Colonic mucosa (tissue), 4 donors: ENCODE measurements around the gene CCSER1. TPM values are rescaled to one million over a fixed set of nuclear protein-coding genes. Genes with fewer than 3 reads are reported as not detected.
"Not testable (repeated sequence)": the region's sequence is repeated elsewhere in the genome, so short reads cannot be mapped to it uniquely, and the experiment has no call there.

ENCODE experiments used
- DNase-seq: peaks from one replicate; pipeline ENCODE4 v3.0.0-alpha.2; 2020
- H3K27ac ChIP-seq: fragments of 200-600 bp; one replicate; pipeline ENCODE4 v1.8.0; 2021
- H3K27me3 ChIP-seq: fragments of 200-600 bp; one replicate; pipeline ENCODE4 v1.8.0; 2021
- H3K36me3 ChIP-seq: fragments of 200-600 bp; one replicate; pipeline ENCODE4 v1.8.0; 2021
- H3K4me1 ChIP-seq: fragments of 200-600 bp; one replicate; pipeline ENCODE4 v1.8.0; 2021; ENCODE audit warnings: mild to moderate bottlenecking
- H3K4me3 ChIP-seq: fragments of 200-600 bp; one replicate; pipeline ENCODE4 v1.8.0; 2021
- H3K9ac ChIP-seq, 2 donors: one replicate each; pipeline ENCODE4 v1.7.0; 2013; ENCODE audit warnings: control low read depth in 2 of 2, low read depth in 2 of 2, low read length in 2 of 2
- H3K9me3 ChIP-seq: fragments of 200-600 bp; one replicate; pipeline ENCODE4 v1.8.0; 2021
- intact Hi-C: fragments of 100-400 bp; cut with DNase I; formaldehyde crosslinking; loops from one replicate; pipeline ENCODE4 v1.14.1; 2022
- total RNA-seq, 2 donors: library from RNA; stranded (reverse); fragmentation: NEBNext Ultra II Directional in 1 of 2; extraction: Animal tissue kit (Norgen Biotek cat#: 25700) in 1 of 2; gene quantifications; one replicate each; pipeline ENCODE4 v1.2.1, GENCODE V29; 2021
- TF ChIP-seq, protein P1 (sequence below): fragments of 200-600 bp; IDR thresholded peaks from one replicate; pipeline ENCODE4 v1.8.0; 2022; ENCODE audit warnings: antibody characterized with exemption, mild to moderate bottlenecking
- donor health status: healthy.
- donor health status: DM: no; HTN: no; CAD: no.
- donor health status: DM: no; HTN: no; CAD: no.

CCSER1 gene
- total RNA-seq, 2 donors from 2014 or later, result 11.2 to 13.4 TPM

DNA sequence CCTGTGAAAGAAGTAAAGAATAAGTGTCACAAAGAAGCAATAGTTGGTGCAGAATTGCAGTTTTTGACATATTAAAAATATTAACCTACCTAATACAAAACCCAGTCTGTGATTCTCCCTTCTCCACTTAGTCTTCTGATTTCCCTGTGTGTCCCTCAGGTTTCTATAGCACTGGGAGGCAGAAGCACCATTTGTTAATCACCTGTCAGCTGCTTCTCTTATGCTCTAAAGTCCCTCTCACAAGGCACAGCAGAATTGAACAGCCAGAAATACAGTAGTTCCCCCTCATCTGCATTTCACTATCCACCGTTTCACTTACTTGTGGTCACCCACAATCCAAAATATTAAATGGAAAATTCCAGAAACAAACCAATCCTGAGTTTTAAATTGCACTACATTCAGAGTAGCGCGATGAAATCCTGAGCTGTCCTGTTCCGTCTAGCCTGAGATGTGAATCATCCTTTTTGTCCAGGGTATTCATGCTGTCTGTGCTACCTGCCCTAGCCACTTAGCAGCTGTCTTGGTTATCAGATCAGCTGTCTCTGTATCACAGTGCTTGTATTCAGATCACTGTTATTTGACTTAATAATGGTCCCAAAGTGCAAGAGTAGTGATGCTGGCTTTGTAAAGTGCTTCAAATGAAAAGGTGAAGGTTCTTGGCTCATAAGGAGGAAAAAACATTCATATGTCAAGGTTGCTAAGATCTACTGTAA, 1192.5 kb downstream of the CCSER1 start:
- Histone ChIP-seq H3K27me3 (no peaks in the 10 kb centered on the region), H3K27ac (no peak overlapping the region), H3K36me3 (no peaks in the 10 kb centered on the region), H3K9me3 (no peaks in the 10 kb centered on the region), H3K9ac (no peak overlapping the region), H3K4me3 (no peak overlapping the region), H3K4me1 (no peaks in the 10 kb centered on the region)
- no peak for DNase-seq
- intact Hi-C loops, result no loop called here
- TF ChIP-seq, protein P1, sequence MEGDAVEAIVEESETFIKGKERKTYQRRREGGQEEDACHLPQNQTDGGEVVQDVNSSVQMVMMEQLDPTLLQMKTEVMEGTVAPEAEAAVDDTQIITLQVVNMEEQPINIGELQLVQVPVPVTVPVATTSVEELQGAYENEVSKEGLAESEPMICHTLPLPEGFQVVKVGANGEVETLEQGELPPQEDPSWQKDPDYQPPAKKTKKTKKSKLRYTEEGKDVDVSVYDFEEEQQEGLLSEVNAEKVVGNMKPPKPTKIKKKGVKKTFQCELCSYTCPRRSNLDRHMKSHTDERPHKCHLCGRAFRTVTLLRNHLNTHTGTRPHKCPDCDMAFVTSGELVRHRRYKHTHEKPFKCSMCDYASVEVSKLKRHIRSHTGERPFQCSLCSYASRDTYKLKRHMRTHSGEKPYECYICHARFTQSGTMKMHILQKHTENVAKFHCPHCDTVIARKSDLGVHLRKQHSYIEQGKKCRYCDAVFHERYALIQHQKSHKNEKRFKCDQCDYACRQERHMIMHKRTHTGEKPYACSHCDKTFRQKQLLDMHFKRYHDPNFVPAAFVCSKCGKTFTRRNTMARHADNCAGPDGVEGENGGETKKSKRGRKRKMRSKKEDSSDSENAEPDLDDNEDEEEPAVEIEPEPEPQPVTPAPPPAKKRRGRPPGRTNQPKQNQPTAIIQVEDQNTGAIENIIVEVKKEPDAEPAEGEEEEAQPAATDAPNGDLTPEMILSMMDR, result no peak

DNA sequence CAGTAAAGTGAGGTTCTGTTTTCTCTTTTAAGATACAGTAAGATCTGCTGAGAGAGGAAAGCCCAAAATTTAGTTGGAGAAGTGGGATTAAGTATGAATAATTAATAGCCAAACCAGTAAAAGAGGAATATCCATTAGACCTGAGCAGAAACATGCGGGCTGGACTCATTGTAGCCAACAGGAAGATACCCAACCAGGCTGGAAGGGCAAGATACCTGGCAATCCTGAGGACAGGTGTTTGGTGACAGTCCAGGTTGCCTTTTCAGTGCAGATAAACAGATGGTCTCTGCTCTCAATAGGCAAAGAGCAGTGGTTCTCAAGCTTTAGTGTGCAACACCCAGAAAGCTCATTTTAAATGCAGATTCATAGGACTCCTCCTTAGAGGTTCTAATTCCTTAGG, 1195.8 kb downstream of the CCSER1 start:
- DNase-seq, result no peak
- Histone ChIP-seq H3K9me3 (no peaks in the 10 kb centered on the region), H3K4me1 (no peaks in the 10 kb centered on the region), H3K4me3 (no peak overlapping the region), H3K9ac (no peak overlapping the region), H3K27ac (no peak overlapping the region), H3K27me3 (no peaks in the 10 kb centered on the region), H3K36me3 (no peaks in the 10 kb centered on the region)
- TF ChIP-seq, protein P1, result no peak
- intact Hi-C loops, result no loop called here

DNA sequence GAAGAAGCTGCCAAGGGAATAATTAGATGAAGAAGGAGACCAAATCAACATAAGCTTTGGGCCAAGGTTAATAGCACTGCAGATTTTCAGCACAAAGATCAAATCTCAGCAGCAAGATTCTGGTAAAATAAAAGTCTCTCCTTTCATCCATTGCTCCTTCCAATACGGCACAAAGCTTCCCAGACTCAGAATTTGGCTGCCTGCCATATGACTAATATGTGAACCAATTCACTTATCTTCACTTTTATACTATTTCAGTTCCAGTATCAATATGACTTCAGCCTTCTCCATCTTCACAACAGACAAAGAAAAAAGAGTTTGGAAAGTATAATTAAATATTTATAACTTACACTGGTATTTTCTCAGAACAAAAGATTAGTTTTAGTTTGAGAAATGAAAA, 1198.3 kb downstream of the CCSER1 start:
- Histone ChIP-seq H3K4me1 (no peaks in the 10 kb centered on the region), H3K36me3 (no peaks in the 10 kb centered on the region), H3K9me3 (no peaks in the 10 kb centered on the region), H3K27me3 (no peaks in the 10 kb centered on the region), H3K4me3 (no peak overlapping the region), H3K9ac (no peak overlapping the region), H3K27ac (no peak overlapping the region)
- TF ChIP-seq, protein P1, result no peak
- intact Hi-C loops, result no loop called here
- DNase-seq, result no peak

DNA sequence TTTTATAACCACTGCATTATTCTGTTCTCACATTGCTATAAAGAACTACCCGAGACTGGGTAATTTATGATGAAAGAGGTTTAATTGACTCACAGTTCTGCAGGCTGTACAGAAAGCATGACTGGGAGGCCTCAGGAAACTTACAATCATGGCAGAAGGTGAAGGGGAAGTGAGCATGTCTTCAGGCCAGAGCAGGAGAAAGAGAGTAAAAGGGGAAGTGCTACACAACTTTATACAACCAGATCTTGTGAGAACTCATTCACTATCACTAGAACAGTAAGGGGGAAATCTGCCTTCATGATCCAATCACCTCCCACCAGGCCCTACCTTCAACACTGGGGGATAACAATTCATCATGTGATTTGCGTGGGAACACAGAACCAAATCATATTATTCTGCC, 1199.0 kb downstream of the CCSER1 start:
- H3K9me3 ChIP-seq, H3K4me3 ChIP-seq, H3K36me3 ChIP-seq, DNase-seq, H3K27ac ChIP-seq, intact Hi-C loops, H3K27me3 ChIP-seq, H3K9ac ChIP-seq, H3K4me1 ChIP-seq: not testable (repeated sequence)

DNA sequence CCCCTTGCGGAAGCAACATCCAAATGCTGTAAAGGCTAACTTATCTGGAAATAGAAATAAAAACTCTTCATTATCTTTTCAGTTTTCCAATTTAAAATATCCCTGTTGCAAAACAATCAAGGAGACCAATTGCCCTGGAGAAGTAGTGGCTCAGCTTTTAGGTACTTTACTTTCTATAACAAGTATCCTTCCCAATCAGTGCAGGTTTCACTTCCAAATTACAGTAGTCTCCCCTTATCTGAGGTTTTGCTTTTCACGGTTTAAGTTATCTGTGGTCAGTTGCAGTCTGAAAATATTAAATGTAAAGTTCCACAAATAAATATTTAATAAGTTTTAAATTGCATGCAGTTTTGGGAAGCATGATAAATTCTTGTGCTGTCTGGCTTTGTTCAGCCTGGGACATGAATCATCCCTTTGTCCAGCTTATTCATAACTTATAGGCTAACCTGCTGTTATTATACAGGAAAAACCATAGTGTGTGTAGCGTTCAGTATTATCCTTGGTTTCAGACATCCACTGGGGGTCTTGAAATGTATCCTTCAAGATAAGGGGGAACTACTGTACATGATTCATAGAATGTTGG, 1203.5 kb downstream of the CCSER1 start:
- H3K9me3 ChIP-seq, result no peaks in the 10 kb centered on the region
- H3K4me1 ChIP-seq, result no peaks in the 10 kb centered on the region
- no peak overlapping the region for H3K9ac ChIP-seq
- no peaks in the 10 kb centered on the region for H3K27me3 ChIP-seq
- intact Hi-C loops, result no loop called here
- DNase-seq, result no peak
- no peaks in the 10 kb centered on the region for H3K36me3 ChIP-seq
- TF ChIP-seq, protein P1, result no peak
- H3K4me3 ChIP-seq, result no peak overlapping the region
- no peak overlapping the region for H3K27ac ChIP-seq

DNA sequence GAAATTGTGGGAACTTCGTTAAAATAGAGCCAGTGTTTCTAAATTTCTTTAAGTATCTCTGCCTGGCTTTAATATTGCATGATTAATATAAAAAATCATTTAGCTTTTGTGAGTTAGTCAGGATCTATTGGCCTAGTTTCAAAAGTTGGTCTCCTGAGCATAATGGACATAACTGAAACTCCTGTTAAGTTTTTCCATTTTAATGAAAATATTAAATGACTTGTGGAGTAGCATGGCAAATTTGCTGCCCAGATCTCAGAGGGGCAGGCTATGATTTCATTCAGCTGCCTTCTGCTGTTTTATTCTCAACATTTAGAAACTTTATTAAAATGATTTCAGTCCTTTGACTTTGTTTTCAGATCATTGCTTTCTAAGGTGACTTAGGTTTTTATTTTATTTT, 1213.6 kb downstream of the CCSER1 start:
- Histone ChIP-seq H3K36me3 (no peaks in the 10 kb centered on the region), H3K9me3 (no peaks in the 10 kb centered on the region), H3K4me1 (no peaks in the 10 kb centered on the region), H3K9ac (no peak overlapping the region), H3K27ac (no peak overlapping the region), H3K4me3 (no peak overlapping the region), H3K27me3 (no peaks in the 10 kb centered on the region)
- TF ChIP-seq, protein P1, result no peak
- intact Hi-C loops, result no loop called here
- no peak for DNase-seq
